SH-SY5Y (cell line): ENCODE measurements around the gene ZNF74.

Experiments
- GATA2 ChIP-seq: IDR thresholded peaks from 2 replicates; pipeline ENCODE4 v1.6.1; 2011; ENCODE audit warnings: mild to moderate bottlenecking, low read depth, low read length
- GATA3 ChIP-seq: IDR thresholded peaks from 2 replicates; pipeline ENCODE4 v1.6.1; 2011; ENCODE audit warnings: low read depth, mild to moderate bottlenecking, low read length, moderate library complexity

- TF ChIP-seq GATA3 (no peak), GATA2 (no peak)
Observed at GRCh38 chr22:20420157-20420842, 26.3 kb downstream of the ZNF74 start.
